ENCODE measurements around the gene IFT122.

- TF ChIP-seq, protein P1, sequence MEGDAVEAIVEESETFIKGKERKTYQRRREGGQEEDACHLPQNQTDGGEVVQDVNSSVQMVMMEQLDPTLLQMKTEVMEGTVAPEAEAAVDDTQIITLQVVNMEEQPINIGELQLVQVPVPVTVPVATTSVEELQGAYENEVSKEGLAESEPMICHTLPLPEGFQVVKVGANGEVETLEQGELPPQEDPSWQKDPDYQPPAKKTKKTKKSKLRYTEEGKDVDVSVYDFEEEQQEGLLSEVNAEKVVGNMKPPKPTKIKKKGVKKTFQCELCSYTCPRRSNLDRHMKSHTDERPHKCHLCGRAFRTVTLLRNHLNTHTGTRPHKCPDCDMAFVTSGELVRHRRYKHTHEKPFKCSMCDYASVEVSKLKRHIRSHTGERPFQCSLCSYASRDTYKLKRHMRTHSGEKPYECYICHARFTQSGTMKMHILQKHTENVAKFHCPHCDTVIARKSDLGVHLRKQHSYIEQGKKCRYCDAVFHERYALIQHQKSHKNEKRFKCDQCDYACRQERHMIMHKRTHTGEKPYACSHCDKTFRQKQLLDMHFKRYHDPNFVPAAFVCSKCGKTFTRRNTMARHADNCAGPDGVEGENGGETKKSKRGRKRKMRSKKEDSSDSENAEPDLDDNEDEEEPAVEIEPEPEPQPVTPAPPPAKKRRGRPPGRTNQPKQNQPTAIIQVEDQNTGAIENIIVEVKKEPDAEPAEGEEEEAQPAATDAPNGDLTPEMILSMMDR (IDR thresholded peaks at IDR 0.05): no peak
- no peak for TF ChIP-seq POLR2A (IDR thresholded peaks at IDR 0.05)
Observed at GRCh38 chr3:129470861-129471260, 30.8 kb downstream of the IFT122 start.

Measured in testis (tissue), 2 donors.